ENCODE data around the gene HMGXB3.

HMGXB3 gene

GRCh38 chr5:150092159-150092787 lies 91.7 kb downstream of the HMGXB3 start:
- DNase-seq: no peak

- DNase-seq: no peak
Observed at GRCh38 chr5:150097152-150097551, 96.6 kb downstream of the HMGXB3 start.

- DNase-seq: no peak
Observed at GRCh38 chr5:150101023-150101422, 100.5 kb downstream of the HMGXB3 start.
